ENCODE measurements around the gene DYRK1A. TPM values are rescaled to one million over a fixed set of nuclear protein-coding genes. Genes with fewer than 3 reads are reported as not detected.

The DYRK1A gene
- polyA plus RNA-seq, 1 donor from 2014 or later: 94.8 TPM

DNA sequence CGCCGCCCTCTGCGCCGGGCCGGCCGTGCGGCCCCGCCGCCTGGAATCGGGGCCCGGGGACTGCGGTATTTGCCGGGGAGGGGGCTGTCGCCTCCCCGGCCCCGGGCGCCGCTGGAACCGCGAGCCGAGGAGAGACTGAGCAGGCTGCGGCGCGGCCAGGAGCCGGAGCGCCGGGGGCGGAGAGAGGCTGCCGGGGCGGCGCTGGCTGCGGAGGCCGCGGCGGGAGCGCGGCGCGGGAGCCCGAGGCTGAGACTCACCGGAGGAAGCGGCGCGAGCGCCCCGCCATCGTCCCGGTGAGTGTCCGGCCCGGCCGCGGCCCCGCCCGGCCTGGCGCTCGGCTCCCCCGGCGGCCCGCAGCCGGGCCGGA lies 746 bp downstream of the DYRK1A start:
- peak overlapping the region; percentile 97 for H3K27ac ChIP-seq (ENCODE audit: low read length)
- H3K9me2 ChIP-seq (ENCODE audit: insufficient read depth, low read length): no peaks in the 10 kb centered on the region
- H4K20me1 ChIP-seq (ENCODE audit: insufficient read depth): peaks cover 28% of the 10 kb centered on the region
- H3K9ac ChIP-seq (ENCODE audit: low read length): peak overlapping the region; percentile 96
- H3K79me2 ChIP-seq (replicated peaks; ENCODE audit: insufficient read depth, low read length): peaks cover 46% of the 10 kb centered on the region
- no peaks in the 10 kb centered on the region for H3F3A ChIP-seq (ENCODE audit: insufficient read depth, low read length, poor library complexity, severe bottlenecking)
- no peaks in the 10 kb centered on the region for H3K36me3 ChIP-seq (ENCODE audit: insufficient read depth, low read length)
- H3K27me3 ChIP-seq (ENCODE audit: insufficient read depth, low read depth, low read length): no peaks in the 10 kb centered on the region
- no peak overlapping the region for H3K4me2 ChIP-seq (ENCODE audit: low read length)
- no peak overlapping the region for H2AFZ ChIP-seq (ENCODE audit: low read depth, low read length)
- peak overlapping the region; percentile 88 for H3K4me3 ChIP-seq (ENCODE audit: low read length)
- no peaks in the 10 kb centered on the region for H3K9me3 ChIP-seq (ENCODE audit: low read length)
- TF ChIP-seq EZH2 (IDR thresholded peaks at IDR 0.05; ENCODE audit: borderline replicate concordance, insufficient read depth, low read length, poor library complexity, severe bottlenecking) (no peak), SMC3 (conservative IDR thresholded peaks at IDR 0.05; ENCODE audit: poor library complexity) (no peak)

DNA sequence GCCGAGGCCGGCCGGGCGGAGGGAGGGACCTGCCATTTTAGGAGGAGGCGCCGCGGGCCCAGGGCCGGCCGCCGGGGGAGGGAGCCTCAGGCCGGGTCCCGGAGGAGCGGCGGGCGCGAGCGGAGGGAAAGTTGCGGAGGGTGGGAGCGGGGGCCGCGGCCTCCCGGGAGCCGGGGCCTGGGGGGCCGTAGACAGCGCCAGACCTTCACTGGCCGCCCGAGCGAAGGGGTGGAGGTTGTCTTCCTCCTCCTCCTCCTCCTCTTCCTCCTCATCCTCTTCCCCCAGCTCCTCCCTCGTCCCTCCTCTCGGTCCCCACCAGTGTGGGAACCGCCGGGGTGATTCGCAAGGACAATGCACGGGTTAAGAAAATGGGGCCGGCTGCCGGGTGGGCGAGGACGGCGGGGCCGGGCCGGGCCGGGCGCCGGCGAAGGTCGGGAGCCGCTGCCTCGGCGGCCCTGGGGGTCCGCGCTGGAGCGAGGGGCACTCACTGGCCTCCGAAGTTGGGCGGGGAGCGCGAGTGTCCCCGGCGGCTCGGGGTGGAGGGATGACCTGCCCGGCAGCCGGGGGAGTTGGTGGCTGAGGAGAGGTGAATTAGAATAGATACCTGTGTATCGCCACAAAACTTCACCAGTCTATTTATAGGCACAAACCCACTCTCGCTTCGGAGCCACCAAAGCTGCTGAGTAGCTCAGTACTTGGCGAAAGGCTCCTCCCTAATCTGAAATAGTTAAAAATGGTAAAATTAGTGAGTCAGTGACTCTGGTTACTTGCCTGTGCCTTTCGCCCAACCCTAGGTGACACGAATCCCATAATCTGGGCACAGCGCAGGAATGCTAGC lies 1.3 kb downstream of the DYRK1A start:
- Histone ChIP-seq H3K9ac (ENCODE audit: low read length) (peak overlapping the region; percentile 96), H3K4me3 (ENCODE audit: low read length) (peak overlapping the region; percentile 69), H3K4me2 (ENCODE audit: low read length) (peak overlapping the region; percentile 76), H3K79me2 (replicated peaks; ENCODE audit: insufficient read depth, low read length) (peaks cover 52% of the 10 kb centered on the region), H3K9me3 (ENCODE audit: low read length) (no peaks in the 10 kb centered on the region), H3F3A (ENCODE audit: insufficient read depth, low read length, poor library complexity, severe bottlenecking) (no peaks in the 10 kb centered on the region), H3K36me3 (ENCODE audit: insufficient read depth, low read length) (no peaks in the 10 kb centered on the region), H3K9me2 (ENCODE audit: insufficient read depth, low read length) (no peaks in the 10 kb centered on the region), H2AFZ (ENCODE audit: low read depth, low read length) (no peak overlapping the region), H4K20me1 (ENCODE audit: insufficient read depth) (peaks cover 28% of the 10 kb centered on the region), H3K27me3 (ENCODE audit: insufficient read depth, low read depth, low read length) (no peaks in the 10 kb centered on the region), H3K27ac (ENCODE audit: low read length) (peak overlapping the region; percentile 81)
- TF ChIP-seq, protein P1, sequence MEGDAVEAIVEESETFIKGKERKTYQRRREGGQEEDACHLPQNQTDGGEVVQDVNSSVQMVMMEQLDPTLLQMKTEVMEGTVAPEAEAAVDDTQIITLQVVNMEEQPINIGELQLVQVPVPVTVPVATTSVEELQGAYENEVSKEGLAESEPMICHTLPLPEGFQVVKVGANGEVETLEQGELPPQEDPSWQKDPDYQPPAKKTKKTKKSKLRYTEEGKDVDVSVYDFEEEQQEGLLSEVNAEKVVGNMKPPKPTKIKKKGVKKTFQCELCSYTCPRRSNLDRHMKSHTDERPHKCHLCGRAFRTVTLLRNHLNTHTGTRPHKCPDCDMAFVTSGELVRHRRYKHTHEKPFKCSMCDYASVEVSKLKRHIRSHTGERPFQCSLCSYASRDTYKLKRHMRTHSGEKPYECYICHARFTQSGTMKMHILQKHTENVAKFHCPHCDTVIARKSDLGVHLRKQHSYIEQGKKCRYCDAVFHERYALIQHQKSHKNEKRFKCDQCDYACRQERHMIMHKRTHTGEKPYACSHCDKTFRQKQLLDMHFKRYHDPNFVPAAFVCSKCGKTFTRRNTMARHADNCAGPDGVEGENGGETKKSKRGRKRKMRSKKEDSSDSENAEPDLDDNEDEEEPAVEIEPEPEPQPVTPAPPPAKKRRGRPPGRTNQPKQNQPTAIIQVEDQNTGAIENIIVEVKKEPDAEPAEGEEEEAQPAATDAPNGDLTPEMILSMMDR (IDR thresholded peaks at IDR 0.05; ENCODE audit: poor library complexity, severe bottlenecking): no peak
- TF ChIP-seq TAF1 (IDR thresholded peaks at IDR 0.05; ENCODE audit: low read depth) (no peak), SMC3 (conservative IDR thresholded peaks at IDR 0.05; ENCODE audit: poor library complexity) (no peak), EP300 (conservative IDR thresholded peaks at IDR 0.05; ENCODE audit: poor library complexity, severe bottlenecking) (no peak), MXI1 (conservative IDR thresholded peaks at IDR 0.05; ENCODE audit: poor library complexity, severe bottlenecking) (no peak), POLR2AphosphoS5 (IDR thresholded peaks at IDR 0.05) (no peak), RAD21 (conservative IDR thresholded peaks at IDR 0.05) (no peak), EZH2 (IDR thresholded peaks at IDR 0.05; ENCODE audit: borderline replicate concordance, insufficient read depth, low read length, poor library complexity, severe bottlenecking) (no peak)
- TF ChIP-seq, protein P2, sequence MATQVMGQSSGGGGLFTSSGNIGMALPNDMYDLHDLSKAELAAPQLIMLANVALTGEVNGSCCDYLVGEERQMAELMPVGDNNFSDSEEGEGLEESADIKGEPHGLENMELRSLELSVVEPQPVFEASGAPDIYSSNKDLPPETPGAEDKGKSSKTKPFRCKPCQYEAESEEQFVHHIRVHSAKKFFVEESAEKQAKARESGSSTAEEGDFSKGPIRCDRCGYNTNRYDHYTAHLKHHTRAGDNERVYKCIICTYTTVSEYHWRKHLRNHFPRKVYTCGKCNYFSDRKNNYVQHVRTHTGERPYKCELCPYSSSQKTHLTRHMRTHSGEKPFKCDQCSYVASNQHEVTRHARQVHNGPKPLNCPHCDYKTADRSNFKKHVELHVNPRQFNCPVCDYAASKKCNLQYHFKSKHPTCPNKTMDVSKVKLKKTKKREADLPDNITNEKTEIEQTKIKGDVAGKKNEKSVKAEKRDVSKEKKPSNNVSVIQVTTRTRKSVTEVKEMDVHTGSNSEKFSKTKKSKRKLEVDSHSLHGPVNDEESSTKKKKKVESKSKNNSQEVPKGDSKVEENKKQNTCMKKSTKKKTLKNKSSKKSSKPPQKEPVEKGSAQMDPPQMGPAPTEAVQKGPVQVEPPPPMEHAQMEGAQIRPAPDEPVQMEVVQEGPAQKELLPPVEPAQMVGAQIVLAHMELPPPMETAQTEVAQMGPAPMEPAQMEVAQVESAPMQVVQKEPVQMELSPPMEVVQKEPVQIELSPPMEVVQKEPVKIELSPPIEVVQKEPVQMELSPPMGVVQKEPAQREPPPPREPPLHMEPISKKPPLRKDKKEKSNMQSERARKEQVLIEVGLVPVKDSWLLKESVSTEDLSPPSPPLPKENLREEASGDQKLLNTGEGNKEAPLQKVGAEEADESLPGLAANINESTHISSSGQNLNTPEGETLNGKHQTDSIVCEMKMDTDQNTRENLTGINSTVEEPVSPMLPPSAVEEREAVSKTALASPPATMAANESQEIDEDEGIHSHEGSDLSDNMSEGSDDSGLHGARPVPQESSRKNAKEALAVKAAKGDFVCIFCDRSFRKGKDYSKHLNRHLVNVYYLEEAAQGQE (IDR thresholded peaks at IDR 0.05; ENCODE audit: borderline replicate concordance): no peak
